ENCODE results near the gene MALSU1.

MALSU1 gene

GRCh38 chr7:23283086-23283485 is 16.1 kb upstream of the MALSU1 start:
- no peak overlapping the region for H3K4me3 ChIP-seq (ENCODE audit: low read depth, low read length)
- TF ChIP-seq, protein P1, sequence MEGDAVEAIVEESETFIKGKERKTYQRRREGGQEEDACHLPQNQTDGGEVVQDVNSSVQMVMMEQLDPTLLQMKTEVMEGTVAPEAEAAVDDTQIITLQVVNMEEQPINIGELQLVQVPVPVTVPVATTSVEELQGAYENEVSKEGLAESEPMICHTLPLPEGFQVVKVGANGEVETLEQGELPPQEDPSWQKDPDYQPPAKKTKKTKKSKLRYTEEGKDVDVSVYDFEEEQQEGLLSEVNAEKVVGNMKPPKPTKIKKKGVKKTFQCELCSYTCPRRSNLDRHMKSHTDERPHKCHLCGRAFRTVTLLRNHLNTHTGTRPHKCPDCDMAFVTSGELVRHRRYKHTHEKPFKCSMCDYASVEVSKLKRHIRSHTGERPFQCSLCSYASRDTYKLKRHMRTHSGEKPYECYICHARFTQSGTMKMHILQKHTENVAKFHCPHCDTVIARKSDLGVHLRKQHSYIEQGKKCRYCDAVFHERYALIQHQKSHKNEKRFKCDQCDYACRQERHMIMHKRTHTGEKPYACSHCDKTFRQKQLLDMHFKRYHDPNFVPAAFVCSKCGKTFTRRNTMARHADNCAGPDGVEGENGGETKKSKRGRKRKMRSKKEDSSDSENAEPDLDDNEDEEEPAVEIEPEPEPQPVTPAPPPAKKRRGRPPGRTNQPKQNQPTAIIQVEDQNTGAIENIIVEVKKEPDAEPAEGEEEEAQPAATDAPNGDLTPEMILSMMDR (IDR thresholded peaks at IDR 0.05; ENCODE audit: insufficient read depth, low read depth, low read length, missing control alignments): no peak
- DNase-seq (ENCODE audit: low read depth): no peak

DNA sequence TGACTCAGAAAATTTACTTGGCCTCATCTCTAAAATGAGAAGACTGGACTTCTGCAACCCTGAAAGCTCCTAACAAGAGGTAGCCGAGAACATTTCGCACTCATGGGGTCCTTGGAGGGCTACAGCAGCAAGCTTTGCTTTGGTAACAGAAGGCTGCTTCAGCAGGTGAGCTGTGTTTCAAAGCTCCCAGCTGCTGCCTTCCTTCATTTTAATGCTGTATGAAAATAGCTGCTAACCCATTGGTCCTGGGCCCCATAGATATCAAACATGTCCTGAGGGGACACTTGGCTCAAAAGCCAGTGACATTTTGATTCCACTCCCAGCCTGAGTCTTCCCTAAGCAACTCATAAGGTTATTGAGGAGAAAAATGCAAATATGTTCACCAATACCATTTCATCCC is 14.3 kb upstream of the MALSU1 start:
- H3K4me3 ChIP-seq (ENCODE audit: low read depth, low read length): no peak overlapping the region
- TF ChIP-seq, protein P1 (IDR thresholded peaks at IDR 0.05; ENCODE audit: insufficient read depth, low read depth, low read length, missing control alignments): no peak
- no peak for DNase-seq (ENCODE audit: low read depth)

- TF ChIP-seq, protein P1 (IDR thresholded peaks at IDR 0.05; ENCODE audit: insufficient read depth, low read depth, low read length, missing control alignments): no peak
- H3K4me3 ChIP-seq (ENCODE audit: low read depth, low read length): no peak overlapping the region
- DNase-seq (ENCODE audit: low read depth): no peak
Observed at GRCh38 chr7:23285657-23286646, 13.2 kb upstream of the MALSU1 start.

GRCh38 chr7:23287612-23288011 is 11.5 kb upstream of the MALSU1 start:
- no peak for DNase-seq (ENCODE audit: low read depth)
- no peak overlapping the region for H3K4me3 ChIP-seq (ENCODE audit: low read depth, low read length)
- TF ChIP-seq, protein P1 (IDR thresholded peaks at IDR 0.05; ENCODE audit: insufficient read depth, low read depth, low read length, missing control alignments): no peak

- TF ChIP-seq, protein P1 (IDR thresholded peaks at IDR 0.05; ENCODE audit: insufficient read depth, low read depth, low read length, missing control alignments): no peak
- H3K4me3 ChIP-seq (ENCODE audit: low read depth, low read length): no peak overlapping the region
- no peak for DNase-seq (ENCODE audit: low read depth)
Observed at GRCh38 chr7:23290993-23291392, 8.1 kb upstream of the MALSU1 start.

DNA sequence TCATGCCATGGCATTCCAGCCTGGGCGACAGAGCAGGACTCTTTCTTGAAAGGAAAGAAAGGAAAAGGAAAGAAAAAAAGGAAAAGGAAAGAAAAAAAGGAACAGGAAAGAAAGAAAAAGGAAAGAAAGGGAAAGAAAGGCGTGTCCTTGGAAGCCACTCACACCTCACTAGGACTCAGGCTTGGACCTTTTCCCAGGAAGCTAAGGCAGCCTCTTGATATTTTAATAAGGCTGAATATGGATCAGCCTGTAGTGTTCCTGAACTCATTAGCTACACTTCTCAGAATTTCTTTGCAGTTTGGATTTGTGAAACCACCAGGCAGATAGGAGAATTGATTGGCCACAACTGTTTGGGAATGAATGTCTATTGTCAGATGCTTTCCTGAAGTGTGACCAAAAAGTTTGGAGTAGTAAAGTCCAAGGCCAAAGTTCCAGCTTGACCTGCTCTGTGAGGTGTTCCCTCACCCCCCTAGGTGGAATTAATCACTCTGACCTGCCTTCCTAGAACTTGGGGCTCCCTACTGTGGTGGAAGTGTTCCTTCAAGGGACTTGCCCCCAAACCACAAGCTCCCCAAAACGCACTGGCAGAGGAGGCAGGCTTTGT is 7.1 kb upstream of the MALSU1 start:
- TF ChIP-seq, protein P1 (IDR thresholded peaks at IDR 0.05; ENCODE audit: insufficient read depth, low read depth, low read length, missing control alignments): no peak
- DNase-seq (ENCODE audit: low read depth): no peak
- no peak overlapping the region for H3K4me3 ChIP-seq (ENCODE audit: low read depth, low read length)

Data from GM12865 (cell line).